HG03108 (cell line): Measurements from ENCODE around the gene SERPINB10.
"Not testable (repeated sequence)": the region's sequence is repeated elsewhere in the genome, so short reads cannot be mapped to it uniquely, and the experiment has no call there.

Experiments
- ATAC-seq: cut with Tn5 transposase; IDR thresholded peaks from one replicate; pipeline ENCODE4 v1.9.1; 2021; ENCODE audit warnings: moderate library complexity; ENCODE audit not compliant: unreplicated experiment

Gene SERPINB10

DNA sequence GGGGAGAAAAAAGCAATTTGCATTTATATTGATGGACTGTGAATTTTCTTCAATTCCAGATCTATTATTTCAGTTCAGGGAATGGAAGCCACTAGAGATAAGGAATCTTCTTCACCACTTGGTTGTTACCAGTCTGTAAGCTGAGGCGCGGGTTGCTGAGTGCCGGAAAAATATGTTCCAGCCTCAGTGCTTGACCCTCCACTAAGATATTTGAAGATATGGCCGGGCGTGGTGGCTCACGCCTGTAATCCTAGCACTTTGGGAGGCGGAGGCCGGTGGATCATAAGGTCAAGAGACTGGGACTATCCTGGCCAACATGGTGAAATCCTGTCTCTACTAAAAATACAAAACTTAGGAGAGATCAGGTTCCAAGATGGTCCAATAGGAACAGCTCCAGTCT, 32.2 kb downstream of the SERPINB10 start:
- no peak for ATAC-seq

DNA sequence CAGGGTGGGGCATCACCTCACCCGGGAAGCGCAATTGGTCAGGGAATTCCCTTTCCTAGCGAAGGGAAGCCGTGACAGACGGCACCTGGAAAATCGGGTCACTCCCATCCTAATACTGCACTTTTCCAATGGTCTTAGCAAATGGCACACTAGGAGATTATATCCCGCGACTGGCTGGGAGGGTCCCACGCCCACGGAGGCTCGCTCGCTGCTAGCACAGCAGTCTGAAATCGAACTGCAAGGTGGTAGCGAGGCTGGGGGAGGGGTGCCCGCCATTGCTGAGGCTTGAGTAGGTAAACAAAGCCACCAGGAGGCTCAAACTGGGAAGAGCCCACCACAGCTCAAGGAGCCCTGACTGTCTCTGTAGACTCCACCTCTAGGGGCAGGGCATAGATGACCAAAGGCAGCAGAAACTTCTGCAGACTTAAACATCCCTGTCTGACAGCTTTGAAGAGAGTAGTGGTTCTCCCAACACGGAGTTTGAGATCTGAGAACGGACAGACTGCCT, 32.8 kb downstream of the SERPINB10 start:
- ATAC-seq: not testable (repeated sequence)

GRCh38 chr18:63947051-63947790, 39.5 kb downstream of the SERPINB10 start:
- ATAC-seq: no peak

DNA sequence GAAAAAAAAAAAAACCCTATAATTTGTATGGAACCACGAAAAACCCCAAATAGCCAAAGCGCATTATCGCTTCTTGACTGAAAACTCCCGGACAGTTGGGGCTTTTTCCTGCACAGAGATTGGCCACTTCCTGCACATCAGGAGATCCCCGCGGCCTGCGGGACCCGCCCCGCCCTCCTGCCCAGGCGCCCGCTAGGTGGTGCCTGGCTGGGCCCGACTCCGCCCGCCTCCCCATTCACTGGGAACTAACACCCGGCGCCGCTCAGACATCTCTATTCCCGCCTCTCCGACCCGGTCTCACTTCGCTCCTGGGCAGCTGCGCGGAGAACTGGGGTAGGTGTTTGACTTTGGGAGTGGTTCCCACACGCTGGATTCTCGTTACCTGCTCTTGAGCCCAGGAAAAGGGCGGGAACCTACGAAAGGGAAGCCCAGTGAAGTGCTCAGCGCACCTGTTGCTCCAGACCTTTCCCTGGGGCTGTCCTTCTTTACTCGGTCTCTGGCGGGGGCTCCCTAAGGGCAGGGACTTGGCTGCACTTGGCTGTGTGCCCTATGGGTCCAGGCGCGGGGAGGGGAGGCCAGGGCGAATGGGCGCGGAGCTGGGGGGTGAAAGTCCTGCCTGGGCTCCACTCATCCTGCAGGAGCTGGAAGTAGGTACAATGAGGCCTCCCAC, 41.4 kb downstream of the SERPINB10 start, which contains the start of gene HMSD:
Gene HMSD (plus strand): TSS at position 234 of the 670 bp plus-strand sequence. CDS start 4,155 bp downstream, outside the sequence.
- peak; percentile 93 for ATAC-seq

GRCh38 chr18:63951302-63951705, 43.5 kb downstream of the SERPINB10 start:
- ATAC-seq: no peak

DNA sequence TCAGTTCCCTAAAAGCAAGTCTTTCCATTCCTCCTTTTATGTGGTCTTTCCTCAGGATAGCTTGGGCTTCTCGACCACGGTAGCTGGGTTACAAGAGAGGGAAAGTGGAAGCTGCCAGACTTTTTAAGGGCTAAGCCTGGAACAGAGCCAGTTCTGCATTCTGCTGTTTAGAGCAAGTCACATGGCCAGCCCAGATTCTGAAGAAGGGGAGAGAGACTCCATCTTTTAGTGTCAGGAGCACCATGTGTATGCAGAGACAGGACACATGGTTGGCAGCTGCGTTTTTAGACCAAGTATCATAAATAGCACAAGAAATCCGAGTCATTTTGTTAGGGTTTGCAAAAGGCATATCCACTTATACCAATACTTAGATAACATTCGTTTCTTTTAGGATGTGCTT, 46.1 kb downstream of the SERPINB10 start:
- ATAC-seq: no peak

- ATAC-seq: no peak
Observed at GRCh38 chr18:63956755-63957154, 49.0 kb downstream of the SERPINB10 start.

- ATAC-seq: no peak
Observed at GRCh38 chr18:63960891-63961290, 53.1 kb downstream of the SERPINB10 start.

DNA sequence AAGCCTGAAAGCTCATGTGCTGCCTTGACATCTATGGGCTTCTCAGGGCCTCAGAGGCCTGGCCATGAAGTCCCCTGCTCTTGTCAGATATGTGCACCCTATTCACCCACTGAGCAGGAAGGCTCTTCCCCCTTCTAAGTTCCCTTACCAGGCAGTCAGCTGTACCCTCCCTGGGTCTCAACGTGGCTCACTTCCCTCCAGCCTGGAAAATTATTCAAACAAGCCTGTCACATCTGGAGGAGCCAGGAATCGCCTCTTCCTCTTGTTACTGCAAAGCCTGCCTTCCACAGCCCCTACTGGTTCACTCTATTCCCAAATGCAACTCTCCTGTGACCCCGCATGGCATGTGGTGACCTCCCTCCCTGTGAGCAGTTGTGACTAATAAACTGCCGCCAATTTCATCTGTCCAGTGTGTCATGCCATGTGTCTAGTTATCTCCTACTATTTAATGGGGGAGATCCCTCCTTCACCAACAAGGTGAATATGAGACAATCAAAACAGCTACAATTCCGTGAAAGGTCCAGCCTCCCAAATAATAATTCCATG, 53.8 kb downstream of the SERPINB10 start:
- no peak for ATAC-seq

GRCh38 chr18:63962137-63962536, 54.4 kb downstream of the SERPINB10 start:
- no peak for ATAC-seq

- ATAC-seq: peak; percentile 45
Observed at GRCh38 chr18:63963615-63964256, 56.0 kb downstream of the SERPINB10 start.

GRCh38 chr18:63964908-63965307, 57.1 kb downstream of the SERPINB10 start:
- no peak for ATAC-seq

GRCh38 chr18:63965716-63966330, 58.1 kb downstream of the SERPINB10 start:
- ATAC-seq: no peak

GRCh38 chr18:63969942-63970808, 62.4 kb downstream of the SERPINB10 start, which contains the start of gene SERPINB8:
TSS of gene SERPINB8 (plus strand) at chr18:63970081. CDS start at chr18:63978309, 8,228 bp downstream.
- peak; percentile 92 for ATAC-seq

GRCh38 chr18:63970809-63971205, 63.0 kb downstream of the SERPINB10 start:
- no peak for ATAC-seq

DNA sequence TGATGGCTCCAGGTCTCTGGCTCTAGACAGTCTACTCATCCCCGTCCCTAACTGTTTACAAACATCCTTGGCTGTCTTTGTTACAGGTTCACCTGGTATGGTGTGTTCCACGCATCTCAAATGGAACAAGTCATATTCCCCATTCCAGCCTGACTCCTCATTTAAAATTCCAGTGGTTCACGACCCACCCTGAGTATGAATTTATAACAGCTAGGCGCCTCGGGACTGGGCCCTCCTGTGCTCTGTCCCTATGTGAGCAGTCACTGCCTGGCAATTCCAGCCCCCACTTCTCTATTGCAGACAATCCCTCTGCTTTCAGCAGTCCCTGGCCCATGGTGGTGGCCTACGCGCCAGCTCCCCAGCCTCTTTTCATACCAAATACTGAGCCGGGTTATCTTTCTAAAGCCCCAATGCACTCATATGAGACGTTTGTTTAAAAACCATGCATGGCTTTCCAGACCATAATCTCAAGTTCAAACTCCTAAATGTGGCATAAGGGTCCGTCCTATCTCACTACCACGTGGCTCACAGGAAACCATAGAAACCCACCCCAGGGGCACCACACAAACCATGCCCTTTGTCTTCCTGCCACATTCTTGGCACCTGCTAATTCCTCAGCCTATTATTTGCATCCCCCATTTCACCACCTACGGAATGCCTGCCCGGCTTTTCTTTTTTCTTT, 63.7 kb downstream of the SERPINB10 start:
- no peak for ATAC-seq

DNA sequence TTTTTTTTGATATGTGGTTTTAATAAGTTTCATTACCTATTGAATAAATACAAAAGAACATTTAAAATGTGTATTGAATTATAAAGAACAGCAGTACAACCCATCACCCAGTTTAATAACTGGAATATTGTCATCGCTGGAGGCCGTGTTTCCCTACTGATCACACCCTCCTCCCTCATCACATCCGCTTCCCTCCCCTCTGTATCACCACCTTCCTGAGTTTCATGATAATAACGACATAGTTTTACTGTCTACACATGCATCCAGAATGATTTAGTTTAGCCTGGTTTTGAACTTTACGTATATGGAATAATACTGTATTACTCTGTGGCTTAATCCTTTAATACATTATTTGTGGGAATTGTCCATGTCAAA, 64.2 kb downstream of the SERPINB10 start:
- no peak for ATAC-seq

GRCh38 chr18:63974991-63975390, 67.2 kb downstream of the SERPINB10 start:
- no peak for ATAC-seq

DNA sequence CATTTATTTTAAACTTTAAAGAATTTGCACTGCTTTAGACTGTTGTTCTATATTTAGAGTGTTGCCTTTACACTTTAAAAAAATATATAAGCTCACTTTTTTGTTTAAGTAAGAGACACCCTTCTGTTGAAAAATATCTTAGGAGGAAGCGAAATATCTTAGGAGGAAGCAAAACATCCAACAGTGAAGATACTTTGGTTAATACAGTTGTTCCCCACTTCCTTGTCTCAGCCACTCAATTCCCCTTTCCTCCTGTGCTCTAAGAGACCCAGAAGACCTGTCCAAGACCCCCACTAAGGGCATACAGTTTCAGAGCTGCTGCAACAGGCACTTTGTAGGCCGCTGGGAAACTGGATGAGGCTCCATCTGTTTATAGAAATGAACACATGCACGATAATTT, 67.9 kb downstream of the SERPINB10 start:
- ATAC-seq: peak; percentile 37
